Fibroblast of mammary gland (primary cell): ENCODE data around the gene RNF145.

ENCODE experiments used
- DNase-seq: peaks from one replicate; pipeline ENCODE4 v3.0.0-alpha.2; 2010; ENCODE audit warnings: low read depth
- H3K4me3 ChIP-seq: 2 replicates; pipeline ENCODE4 v1.5.1; 2011; ENCODE audit warnings: low read depth, mild to moderate bottlenecking, low read length, moderate library complexity; ENCODE audit not compliant: control insufficient read depth
- TF ChIP-seq, protein P1 (sequence below): conservative IDR thresholded peaks from 2 replicates; pipeline ENCODE4 v1.5.1; 2011; ENCODE audit warnings: low read depth, low read length, inconsistent platforms; ENCODE audit not compliant: control insufficient read depth, insufficient read depth

The RNF145 gene

DNA sequence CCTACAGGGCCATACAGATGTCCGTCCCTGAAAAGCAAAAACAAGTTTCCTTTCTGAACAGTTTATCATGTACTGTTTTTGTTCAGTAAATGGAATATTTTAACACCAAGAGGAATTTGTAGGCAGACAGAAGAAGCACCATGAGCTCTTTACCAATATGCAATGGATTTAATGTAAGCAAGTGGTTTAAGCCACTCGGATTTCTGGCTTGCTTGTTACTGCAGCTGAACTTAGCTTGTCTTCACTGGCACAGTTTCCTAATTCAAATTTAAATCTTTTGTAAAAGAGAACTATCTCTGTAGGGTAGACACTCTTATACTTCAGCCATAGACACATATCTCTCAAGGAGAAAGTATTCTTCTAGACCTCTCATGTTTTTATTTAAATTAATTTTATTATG lies 96.9 kb downstream of the RNF145 start:
- no peak for DNase-seq
- no peak overlapping the region for H3K4me3 ChIP-seq
- TF ChIP-seq, protein P1, sequence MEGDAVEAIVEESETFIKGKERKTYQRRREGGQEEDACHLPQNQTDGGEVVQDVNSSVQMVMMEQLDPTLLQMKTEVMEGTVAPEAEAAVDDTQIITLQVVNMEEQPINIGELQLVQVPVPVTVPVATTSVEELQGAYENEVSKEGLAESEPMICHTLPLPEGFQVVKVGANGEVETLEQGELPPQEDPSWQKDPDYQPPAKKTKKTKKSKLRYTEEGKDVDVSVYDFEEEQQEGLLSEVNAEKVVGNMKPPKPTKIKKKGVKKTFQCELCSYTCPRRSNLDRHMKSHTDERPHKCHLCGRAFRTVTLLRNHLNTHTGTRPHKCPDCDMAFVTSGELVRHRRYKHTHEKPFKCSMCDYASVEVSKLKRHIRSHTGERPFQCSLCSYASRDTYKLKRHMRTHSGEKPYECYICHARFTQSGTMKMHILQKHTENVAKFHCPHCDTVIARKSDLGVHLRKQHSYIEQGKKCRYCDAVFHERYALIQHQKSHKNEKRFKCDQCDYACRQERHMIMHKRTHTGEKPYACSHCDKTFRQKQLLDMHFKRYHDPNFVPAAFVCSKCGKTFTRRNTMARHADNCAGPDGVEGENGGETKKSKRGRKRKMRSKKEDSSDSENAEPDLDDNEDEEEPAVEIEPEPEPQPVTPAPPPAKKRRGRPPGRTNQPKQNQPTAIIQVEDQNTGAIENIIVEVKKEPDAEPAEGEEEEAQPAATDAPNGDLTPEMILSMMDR: no peak
